ENCODE measurements around the gene KIF5C. TPM values are rescaled to one million over a fixed set of nuclear protein-coding genes. Genes with fewer than 3 reads are reported as not detected.

Gene KIF5C
- total RNA-seq, 4 donors from 2014 or later: 1.2 to 7.4 (median 1.9) TPM

DNA sequence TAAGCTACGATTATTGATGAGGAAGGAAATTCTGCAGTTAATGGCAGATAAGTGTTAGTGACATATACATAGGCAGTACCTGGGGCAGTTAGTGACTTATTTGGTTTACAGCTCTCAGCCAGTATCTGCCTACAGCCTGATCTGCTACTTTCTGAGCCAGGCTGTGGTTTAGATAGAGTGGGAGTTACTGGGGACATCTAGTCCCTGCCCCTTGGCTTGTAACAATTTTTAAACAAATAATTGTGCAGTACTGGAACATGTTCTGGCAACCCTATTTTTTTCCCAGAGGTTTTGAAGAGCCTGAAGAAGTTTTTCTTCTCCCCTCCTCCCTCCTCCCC is 2.3 kb downstream of the KIF5C start:
- H3K4me1 ChIP-seq: peaks cover 0 to 24% (median 4%) of the 10 kb centered on the region in 4 donors
- H3K27me3 ChIP-seq: peaks cover 0 to 22% of the 10 kb centered on the region in 2 donors
- H3K27ac ChIP-seq: no peak overlapping the region
- no peaks in the 10 kb centered on the region for H3K9me3 ChIP-seq
- H3K4me3 ChIP-seq: no peak overlapping the region
- no peak for DNase-seq
- H3K36me3 ChIP-seq: no peaks in the 10 kb centered on the region
- TF ChIP-seq, protein P1, sequence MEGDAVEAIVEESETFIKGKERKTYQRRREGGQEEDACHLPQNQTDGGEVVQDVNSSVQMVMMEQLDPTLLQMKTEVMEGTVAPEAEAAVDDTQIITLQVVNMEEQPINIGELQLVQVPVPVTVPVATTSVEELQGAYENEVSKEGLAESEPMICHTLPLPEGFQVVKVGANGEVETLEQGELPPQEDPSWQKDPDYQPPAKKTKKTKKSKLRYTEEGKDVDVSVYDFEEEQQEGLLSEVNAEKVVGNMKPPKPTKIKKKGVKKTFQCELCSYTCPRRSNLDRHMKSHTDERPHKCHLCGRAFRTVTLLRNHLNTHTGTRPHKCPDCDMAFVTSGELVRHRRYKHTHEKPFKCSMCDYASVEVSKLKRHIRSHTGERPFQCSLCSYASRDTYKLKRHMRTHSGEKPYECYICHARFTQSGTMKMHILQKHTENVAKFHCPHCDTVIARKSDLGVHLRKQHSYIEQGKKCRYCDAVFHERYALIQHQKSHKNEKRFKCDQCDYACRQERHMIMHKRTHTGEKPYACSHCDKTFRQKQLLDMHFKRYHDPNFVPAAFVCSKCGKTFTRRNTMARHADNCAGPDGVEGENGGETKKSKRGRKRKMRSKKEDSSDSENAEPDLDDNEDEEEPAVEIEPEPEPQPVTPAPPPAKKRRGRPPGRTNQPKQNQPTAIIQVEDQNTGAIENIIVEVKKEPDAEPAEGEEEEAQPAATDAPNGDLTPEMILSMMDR (IDR thresholded peaks at IDR 0.05): no peak
- no peak for TF ChIP-seq POLR2A (IDR thresholded peaks at IDR 0.05)

DNA sequence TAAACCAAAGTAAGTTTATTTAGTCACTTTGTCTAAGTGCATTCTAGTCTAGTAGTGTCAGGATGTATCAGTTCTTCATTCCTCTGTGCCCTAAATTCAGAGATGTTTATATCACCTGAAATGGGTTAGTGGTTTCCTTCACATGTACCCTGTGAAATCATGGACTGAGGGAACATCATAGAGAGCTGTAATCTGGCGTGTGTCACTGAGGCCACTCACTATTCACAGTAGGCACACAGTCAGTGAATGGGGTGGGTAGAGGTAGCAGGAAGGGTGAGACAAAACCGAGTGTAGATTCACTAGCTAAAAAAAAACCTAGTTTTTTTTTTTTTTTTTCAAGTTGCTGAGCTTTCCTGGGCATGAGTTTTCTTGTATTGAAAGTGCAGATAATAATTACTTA is 5.6 kb downstream of the KIF5C start:
- Histone ChIP-seq H3K4me3 (no peak overlapping the region), H3K9me3 (no peaks in the 10 kb centered on the region), H3K27ac (no peak overlapping the region), H3K36me3 (no peaks in the 10 kb centered on the region), H3K4me1 (peaks cover 0 to 17% (median 4%) of the 10 kb centered on the region in 4 donors), H3K27me3 (peaks cover 0 to 15% of the 10 kb centered on the region in 2 donors)
- no peak for DNase-seq
- TF ChIP-seq, protein P1 (IDR thresholded peaks at IDR 0.05): no peak

DNA sequence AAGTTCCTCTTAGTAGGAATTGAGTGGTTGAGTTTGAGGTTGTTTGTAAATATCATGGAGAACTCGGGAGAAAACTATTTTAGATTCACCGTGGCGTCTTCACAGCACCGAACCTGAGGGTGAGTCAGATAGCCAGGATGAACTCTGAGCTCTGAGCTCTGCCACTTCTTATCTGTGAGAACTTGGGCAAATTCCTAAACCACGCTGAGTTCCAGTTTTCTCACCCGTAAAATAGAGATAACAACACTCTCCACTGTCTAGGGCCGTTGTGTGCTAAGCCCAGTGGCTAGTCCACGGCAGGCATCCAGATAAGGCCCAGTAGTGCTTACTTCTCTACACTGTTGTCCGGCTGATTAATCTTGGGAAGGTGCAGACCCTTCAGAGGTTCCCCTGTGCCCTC is 7.0 kb downstream of the KIF5C start:
- DNase-seq: no peak

DNA sequence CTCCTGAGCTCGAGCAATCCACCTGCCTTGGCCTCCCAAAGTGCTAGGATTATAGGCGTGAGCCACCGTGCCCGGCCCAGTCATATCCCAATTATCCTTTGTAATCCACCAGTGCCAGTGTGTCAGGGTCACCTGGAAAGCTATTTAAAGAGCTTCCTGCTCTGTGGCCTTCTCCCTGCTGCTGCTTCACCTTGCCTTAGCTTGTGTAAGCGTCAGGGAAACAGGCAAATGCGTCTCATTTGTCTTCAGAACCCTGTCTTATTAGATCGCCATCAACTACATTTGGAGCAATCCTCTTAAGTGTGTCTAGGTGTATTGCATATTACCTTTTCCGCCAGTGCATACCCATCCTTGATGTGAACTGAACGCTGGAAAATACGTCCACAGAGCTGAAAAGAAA is 10.2 kb downstream of the KIF5C start:
- H3K4me3 ChIP-seq: no peak overlapping the region
- H3K27me3 ChIP-seq: peaks cover 5 to 7% of the 10 kb centered on the region in 2 donors
- H3K9me3 ChIP-seq: no peaks in the 10 kb centered on the region
- TF ChIP-seq, protein P1 (IDR thresholded peaks at IDR 0.05): no peak
- no peak for TF ChIP-seq POLR2A (IDR thresholded peaks at IDR 0.05)
- peaks cover 0 to 11% (median 8%) of the 10 kb centered on the region in 4 donors for H3K4me1 ChIP-seq
- H3K36me3 ChIP-seq: no peaks in the 10 kb centered on the region
- H3K27ac ChIP-seq: no peak overlapping the region
- DNase-seq: no peak

More for the DNA sequence above, 7.0 kb downstream of the KIF5C start:
- H3K27me3 ChIP-seq: peaks cover 0 to under 1% of the 10 kb centered on the region in 2 donors
- H3K4me1 ChIP-seq: peaks cover 0 to 2% (median 0%) of the 10 kb centered on the region in 4 donors
- H3K9me3 ChIP-seq: no peaks in the 10 kb centered on the region
- no peak overlapping the region for H3K4me3 ChIP-seq
- no peaks in the 10 kb centered on the region for H3K36me3 ChIP-seq
- no peak for TF ChIP-seq POLR2A (IDR thresholded peaks at IDR 0.05)
- TF ChIP-seq, protein P1 (IDR thresholded peaks at IDR 0.05): no peak
- no peak overlapping the region for H3K27ac ChIP-seq

DNA sequence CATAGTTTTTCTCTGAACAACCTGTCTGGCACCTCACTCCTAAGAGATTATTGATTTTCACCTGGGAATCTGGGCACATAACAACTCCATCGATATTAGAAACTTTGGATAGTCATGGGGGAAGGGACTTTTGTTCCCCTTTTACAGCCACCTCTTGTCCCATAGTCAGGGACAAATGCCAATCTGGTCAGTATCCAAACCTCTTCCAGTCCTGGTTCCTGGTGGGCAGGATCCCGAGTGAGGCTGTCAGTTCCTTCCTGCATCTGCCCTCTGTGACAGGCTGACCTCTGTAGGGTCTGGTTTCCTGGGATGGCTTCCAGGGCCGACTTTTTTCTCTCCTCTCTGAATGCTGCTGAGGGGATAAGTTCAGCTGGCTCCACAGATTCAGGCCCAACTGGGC is 11.0 kb downstream of the KIF5C start:
- Histone ChIP-seq H3K9me3 (no peaks in the 10 kb centered on the region), H3K36me3 (no peaks in the 10 kb centered on the region), H3K4me1 (peaks cover 0 to 11% (median 8%) of the 10 kb centered on the region in 4 donors), H3K4me3 (no peak overlapping the region), H3K27ac (no peak overlapping the region), H3K27me3 (peaks cover 5 to 7% of the 10 kb centered on the region in 2 donors)
- TF ChIP-seq, protein P1 (IDR thresholded peaks at IDR 0.05): no peak
- TF ChIP-seq POLR2A (IDR thresholded peaks at IDR 0.05): no peak
- no peak for DNase-seq

Measured in Peyer's patch (tissue), 4 donors.